Esophagus squamous epithelium (tissue), 5 donors: Measurements from ENCODE around the gene RNF207. TPM values are rescaled to one million over a fixed set of nuclear protein-coding genes. Genes with fewer than 3 reads are reported as not detected.

Experiments
- DNase-seq: peaks from one replicate; lab custom pipeline; 2025; lab: John Stamatoyannopoulos, UW
- H3K27ac ChIP-seq, 4 donors: fragments of 200-600 bp; sonication (generic); one replicate each; pipeline ENCODE4 v1.5.1; 2016 to 2019; ENCODE audit warnings: mild to moderate bottlenecking in 1 of 4
- H3K27me3 ChIP-seq, 4 donors: fragments of 200-600 bp; sonication (generic); 1 replicate in 3 of 4; 2 replicates in 1 of 4; pipeline versions ENCODE4 v1.5.1 to v1.6.0; 2017 to 2021; ENCODE audit warnings: antibody characterized with exemption in 1 of 4
- H3K36me3 ChIP-seq, 3 donors: fragments of 200-600 bp; sonication (generic); one replicate each; pipeline ENCODE4 v1.5.1; 2016 to 2019
- H3K4me1 ChIP-seq, 3 donors: fragments of 200-600 bp; sonication (generic); one replicate each; pipeline ENCODE4 v1.5.1; 2017 to 2019
- H3K4me3 ChIP-seq, 4 donors: fragments of 200-600 bp; sonication (generic); 1 replicate in 3 of 4; 2 replicates in 1 of 4; pipeline ENCODE4 v1.5.1; 2016 to 2019; ENCODE audit warnings: mild to moderate bottlenecking in 2 of 4, moderate library complexity in 1 of 4
- H3K9me3 ChIP-seq, 3 donors: fragments of 200-600 bp; sonication (generic); one replicate each; pipeline ENCODE4 v1.5.1; 2016 to 2019
- POLR2A ChIP-seq, 4 donors: fragments of 450-650 bp; IDR thresholded peaks; one replicate each; pipeline ENCODE4 v1.6.1; 2017; ENCODE audit warnings: antibody characterized with exemption in 4 of 4, mild to moderate bottlenecking in 4 of 4, moderate library complexity in 3 of 4
- WGBS, 2 donors: methylation state at CpG; one replicate each; pipeline ENCODE4 v1.1.5; 2018; 5-methylcytosine and 5-hydroxymethylcytosine counted together
- intact Hi-C: fragments of 100-400 bp; cut with DNase I; formaldehyde crosslinking; loops from one replicate; pipeline ENCODE4 v1.15.0; 2022
- total RNA-seq, 4 donors: library from RNA; depleted of rRNA; stranded (reverse); fragments of >200 nt; gene quantifications; one replicate each; pipeline ENCODE4 v1.1.0, GENCODE V29; 2016
- TF ChIP-seq, protein P1 (sequence below), 6 experiments: fragments of 450-650 bp in 4 of 6; fragments of 200-600 bp in 2 of 6; sonication (generic) in 2 of 6; IDR thresholded peaks; one replicate each; pipeline ENCODE4 v1.5.1; 2016 to 2019; ENCODE audit warnings: antibody characterized with exemption in 6 of 6, mild to moderate bottlenecking in 4 of 6, moderate library complexity in 4 of 6
- donor health status: DM: yes; HTN: yes; CAD: no.

Gene RNF207
- total RNA-seq, 4 donors from 2014 or later: 6.6 to 43.3 (median 23.3) TPM

- DNase-seq: no peak
- Histone ChIP-seq H3K27ac (peak overlapping the region; percentile 63 to 84 (median 72)), H3K4me3 (peak overlapping the region; percentile 54 to 81 (median 66)), H3K9me3 (no peaks in the 10 kb centered on the region), H3K27me3 (peaks cover 0 to 30% (median 0%) of the 10 kb centered on the region in 4 donors), H3K4me1 (peaks cover 29 to 68% (median 31%) of the 10 kb centered on the region in 3 donors), H3K36me3 (no peaks in the 10 kb centered on the region)
- no CpG with 5 or more reads among the region's 61 CpGs for WGBS, 2 donors
- intact Hi-C loops: no loop called here
- no peak for TF ChIP-seq POLR2A (IDR thresholded peaks at IDR 0.05)
- TF ChIP-seq, protein P1, sequence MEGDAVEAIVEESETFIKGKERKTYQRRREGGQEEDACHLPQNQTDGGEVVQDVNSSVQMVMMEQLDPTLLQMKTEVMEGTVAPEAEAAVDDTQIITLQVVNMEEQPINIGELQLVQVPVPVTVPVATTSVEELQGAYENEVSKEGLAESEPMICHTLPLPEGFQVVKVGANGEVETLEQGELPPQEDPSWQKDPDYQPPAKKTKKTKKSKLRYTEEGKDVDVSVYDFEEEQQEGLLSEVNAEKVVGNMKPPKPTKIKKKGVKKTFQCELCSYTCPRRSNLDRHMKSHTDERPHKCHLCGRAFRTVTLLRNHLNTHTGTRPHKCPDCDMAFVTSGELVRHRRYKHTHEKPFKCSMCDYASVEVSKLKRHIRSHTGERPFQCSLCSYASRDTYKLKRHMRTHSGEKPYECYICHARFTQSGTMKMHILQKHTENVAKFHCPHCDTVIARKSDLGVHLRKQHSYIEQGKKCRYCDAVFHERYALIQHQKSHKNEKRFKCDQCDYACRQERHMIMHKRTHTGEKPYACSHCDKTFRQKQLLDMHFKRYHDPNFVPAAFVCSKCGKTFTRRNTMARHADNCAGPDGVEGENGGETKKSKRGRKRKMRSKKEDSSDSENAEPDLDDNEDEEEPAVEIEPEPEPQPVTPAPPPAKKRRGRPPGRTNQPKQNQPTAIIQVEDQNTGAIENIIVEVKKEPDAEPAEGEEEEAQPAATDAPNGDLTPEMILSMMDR (IDR thresholded peaks at IDR 0.05): no peak
Measured at GRCh38 chr1:6260433-6260934, 54.6 kb downstream of the RNF207 start.

GRCh38 chr1:6260961-6261614 lies 55.2 kb downstream of the RNF207 start, which contains the start of gene GPR153:
TSS of gene GPR153 (minus strand) at chr1:6261098. CDS start at chr1:6254905, 6,193 bp downstream.
- no peak for DNase-seq
- Histone ChIP-seq H3K27me3 (peaks cover 0 to 30% (median 0%) of the 10 kb centered on the region in 4 donors), H3K9me3 (no peaks in the 10 kb centered on the region), H3K27ac (peak within 1 kb of the TSS; percentile 63 to 84 (median 72)), H3K4me1 (peaks cover 29 to 68% (median 31%) of the 10 kb centered on the region in 3 donors), H3K36me3 (no peaks in the 10 kb centered on the region), H3K4me3 (peak within 1 kb of the TSS; percentile 54 to 81 (median 66))
- intact Hi-C loops: no loop called here
- 5 to 6% methylated on average over 7 to 8 of the region's 78 CpGs for WGBS, 2 donors
- TF ChIP-seq, protein P1 (IDR thresholded peaks at IDR 0.05): no peak
- no peak for TF ChIP-seq POLR2A (IDR thresholded peaks at IDR 0.05)

GRCh38 chr1:6261615-6261995 lies 55.7 kb downstream of the RNF207 start:
- intact Hi-C loops: no loop called here
- Histone ChIP-seq H3K36me3 (no peaks in the 10 kb centered on the region), H3K4me1 (peaks cover 29 to 66% (median 31%) of the 10 kb centered on the region in 3 donors), H3K27ac (peak overlapping the region; percentile 47 to 84 (median 68)), H3K9me3 (no peaks in the 10 kb centered on the region), H3K27me3 (peaks cover 0 to 30% (median 0%) of the 10 kb centered on the region in 4 donors), H3K4me3 (peak overlapping the region in 3 of 4 donors; percentile 54 to 81 (median 78))
- DNase-seq: no peak
- TF ChIP-seq, protein P1 (IDR thresholded peaks at IDR 0.05): no peak
- no peak for TF ChIP-seq POLR2A (IDR thresholded peaks at IDR 0.05)
- 8 to 31% methylated on average over 4 to 10 of the region's 15 CpGs for WGBS, 2 donors

DNA sequence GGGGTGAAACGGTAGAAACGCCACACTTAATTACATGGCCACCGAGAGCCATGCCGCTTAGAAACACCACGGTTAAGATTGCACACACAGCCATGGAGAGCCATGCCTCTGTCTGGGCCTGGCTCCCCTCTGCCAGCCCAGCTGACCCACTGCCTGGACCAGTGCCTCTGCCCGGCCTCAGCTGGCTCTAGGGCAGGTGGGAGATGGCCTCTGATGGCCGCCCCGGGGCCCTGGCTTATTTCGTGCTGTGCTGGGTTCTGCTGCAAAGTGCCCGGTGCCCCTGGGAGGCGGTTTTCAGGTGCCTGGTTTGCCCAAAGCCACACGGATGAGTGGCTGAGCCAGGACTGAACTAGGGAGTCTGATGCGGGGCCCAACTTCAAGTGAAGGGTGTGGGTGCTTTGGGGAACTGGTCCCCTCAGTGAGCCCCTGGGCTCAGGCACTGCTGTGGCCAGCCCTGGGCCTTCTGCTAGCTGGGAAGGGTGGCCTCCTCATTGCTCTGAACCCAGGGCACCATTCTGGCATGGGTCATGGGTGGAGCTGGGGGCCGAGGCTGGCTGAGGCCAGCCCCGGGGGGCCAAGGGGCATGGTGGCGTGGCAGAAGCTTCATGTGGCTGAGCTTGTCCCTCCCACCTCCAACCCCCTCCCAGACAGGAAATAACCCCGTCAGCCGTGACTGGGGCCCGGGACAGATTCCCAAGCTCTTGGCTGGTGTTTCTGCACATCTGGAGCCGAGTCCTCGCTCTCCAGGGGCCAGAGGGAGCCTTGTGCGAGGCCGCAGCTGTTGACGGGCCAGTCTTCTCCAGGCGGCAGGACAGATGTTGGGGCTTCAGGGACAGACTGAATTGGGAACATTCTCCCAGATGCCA lies 56.9 kb downstream of the RNF207 start:
- H3K4me3 ChIP-seq: no peak overlapping the region
- intact Hi-C loops: no loop called here
- peaks cover 0 to 30% (median 0%) of the 10 kb centered on the region in 4 donors for H3K27me3 ChIP-seq
- no peak for DNase-seq
- peak overlapping the region in 2 of 4 donors; percentile 13 to 30 for H3K27ac ChIP-seq
- no peaks in the 10 kb centered on the region for H3K36me3 ChIP-seq
- WGBS, 2 donors: 77% methylated on average over 12 of the region's 25 CpGs; no CpG with 5 or more reads in 1 of the 2 donors
- H3K9me3 ChIP-seq: no peaks in the 10 kb centered on the region
- peaks cover 29 to 66% (median 34%) of the 10 kb centered on the region in 3 donors for H3K4me1 ChIP-seq
- TF ChIP-seq, protein P1 (IDR thresholded peaks at IDR 0.05): no peak
- TF ChIP-seq POLR2A (IDR thresholded peaks at IDR 0.05): no peak
